Mucosa of descending colon (tissue), 3 donors: ENCODE results near the gene UNC79. TPM values are rescaled to one million over a fixed set of nuclear protein-coding genes. Genes with fewer than 3 reads are reported as not detected.
"Not testable (repeated sequence)": the region's sequence is repeated elsewhere in the genome, so short reads cannot be mapped to it uniquely, and the experiment has no call there.

Experiments used
- ATAC-seq: fragments of 200-7000 bp; cut with Tn5 transposase; one replicate; pipeline ENCODE4 v1.9.1; 2020; ENCODE audit warnings: mild to moderate bottlenecking, moderate library complexity
- DNase-seq, 3 donors: peaks; one replicate each; pipeline ENCODE4 v3.0.0-alpha.2; 2020
- H3K36me3 ChIP-seq: fragments of 200-600 bp; one replicate; pipeline ENCODE4 v1.8.0; 2021; ENCODE audit warnings: low read depth, mild to moderate bottlenecking
- H3K4me1 ChIP-seq: fragments of 200-600 bp; one replicate; pipeline ENCODE4 v1.8.0; 2021; ENCODE audit warnings: low read depth, mild to moderate bottlenecking
- H3K4me3 ChIP-seq: fragments of 200-600 bp; one replicate; pipeline ENCODE4 v1.8.0; 2021; ENCODE audit warnings: mild to moderate bottlenecking
- H3K9me3 ChIP-seq: fragments of 200-600 bp; one replicate; pipeline ENCODE4 v1.8.0; 2021; ENCODE audit warnings: mild to moderate bottlenecking
- intact Hi-C, 2 donors: fragments of 100-400 bp; cut with DNase I in 1 of 2; cut with micrococcal nuclease in 1 of 2; formaldehyde crosslinking; loops; one replicate each; pipeline versions ENCODE4 v1.11.0 to v1.11.1; 2022; cut with DNase I, micrococcal nuclease
- total RNA-seq, 3 donors: library from RNA; stranded (reverse); fragmentation: NEBNext Ultra II Directional in 2 of 3; extraction: Animal tissue kit (Norgen Biotek cat#: 25700) in 2 of 3; gene quantifications; one replicate each; pipeline versions ENCODE4 v1.2.1 to v1.2.4, GENCODE V29; 2021 to 2023
- TF ChIP-seq, protein P1 (sequence below): fragments of 200-600 bp; IDR thresholded peaks from one replicate; pipeline ENCODE4 v1.8.0; 2022; ENCODE audit warnings: antibody characterized with exemption, mild to moderate bottlenecking
- donor health status: DM: no; HTN: no; CAD: no; lungs with moderate emphysema.
- donor health status: DM: no; HTN: no; CAD: no.
- donor health status: DM: no; HTN: yes; CAD: no.

UNC79 gene
- total RNA-seq, 3 donors from 2014 or later: 0.09 to 0.89 (median 0.12) TPM

GRCh38 chr14:93476305-93476704, 45.6 kb downstream of the UNC79 start:
- ATAC-seq: no peak
- DNase-seq: no peak
- Histone ChIP-seq H3K9me3 (no peaks in the 10 kb centered on the region), H3K36me3 (no peaks in the 10 kb centered on the region), H3K4me1 (no peaks in the 10 kb centered on the region), H3K4me3 (no peak overlapping the region)
- intact Hi-C loops: no loop called here
- TF ChIP-seq, protein P1, sequence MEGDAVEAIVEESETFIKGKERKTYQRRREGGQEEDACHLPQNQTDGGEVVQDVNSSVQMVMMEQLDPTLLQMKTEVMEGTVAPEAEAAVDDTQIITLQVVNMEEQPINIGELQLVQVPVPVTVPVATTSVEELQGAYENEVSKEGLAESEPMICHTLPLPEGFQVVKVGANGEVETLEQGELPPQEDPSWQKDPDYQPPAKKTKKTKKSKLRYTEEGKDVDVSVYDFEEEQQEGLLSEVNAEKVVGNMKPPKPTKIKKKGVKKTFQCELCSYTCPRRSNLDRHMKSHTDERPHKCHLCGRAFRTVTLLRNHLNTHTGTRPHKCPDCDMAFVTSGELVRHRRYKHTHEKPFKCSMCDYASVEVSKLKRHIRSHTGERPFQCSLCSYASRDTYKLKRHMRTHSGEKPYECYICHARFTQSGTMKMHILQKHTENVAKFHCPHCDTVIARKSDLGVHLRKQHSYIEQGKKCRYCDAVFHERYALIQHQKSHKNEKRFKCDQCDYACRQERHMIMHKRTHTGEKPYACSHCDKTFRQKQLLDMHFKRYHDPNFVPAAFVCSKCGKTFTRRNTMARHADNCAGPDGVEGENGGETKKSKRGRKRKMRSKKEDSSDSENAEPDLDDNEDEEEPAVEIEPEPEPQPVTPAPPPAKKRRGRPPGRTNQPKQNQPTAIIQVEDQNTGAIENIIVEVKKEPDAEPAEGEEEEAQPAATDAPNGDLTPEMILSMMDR: no peak

GRCh38 chr14:93479074-93479473, 48.3 kb downstream of the UNC79 start:
- DNase-seq, H3K4me3 ChIP-seq, ATAC-seq, intact Hi-C loops, H3K36me3 ChIP-seq, H3K9me3 ChIP-seq, H3K4me1 ChIP-seq: not testable (repeated sequence)

- intact Hi-C loops: no loop called here
- Histone ChIP-seq H3K9me3 (no peaks in the 10 kb centered on the region), H3K4me1 (no peaks in the 10 kb centered on the region), H3K36me3 (no peaks in the 10 kb centered on the region), H3K4me3 (no peak overlapping the region)
- ATAC-seq (no peak), DNase-seq (no peak)
- TF ChIP-seq, protein P1: no peak
Observed at GRCh38 chr14:93480867-93481266, 50.1 kb downstream of the UNC79 start.

DNA sequence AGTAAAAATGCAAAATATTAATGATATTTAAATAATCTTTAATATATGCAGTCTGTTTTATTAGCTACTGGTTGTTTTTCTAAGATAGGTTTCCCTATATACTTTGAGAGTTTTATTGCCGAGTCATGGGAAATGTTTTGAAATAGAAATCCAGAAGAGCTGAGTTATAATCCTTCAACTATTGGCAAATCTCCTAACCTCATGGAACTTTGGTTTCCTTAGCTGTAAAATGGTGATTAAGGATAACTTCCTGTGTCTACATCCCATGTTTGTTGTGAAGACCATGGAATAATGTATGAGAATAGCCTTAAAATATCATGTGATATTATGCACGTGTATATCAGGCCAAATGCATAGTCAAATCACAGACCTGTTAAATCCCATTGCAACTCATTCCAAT, 51.0 kb downstream of the UNC79 start:
- TF ChIP-seq, protein P1: no peak
- H3K36me3 ChIP-seq: no peaks in the 10 kb centered on the region
- no peaks in the 10 kb centered on the region for H3K4me1 ChIP-seq
- no peaks in the 10 kb centered on the region for H3K9me3 ChIP-seq
- DNase-seq (no peak), ATAC-seq (no peak)
- intact Hi-C loops: no loop called here
- no peak overlapping the region for H3K4me3 ChIP-seq

- TF ChIP-seq, protein P1: no peak
- DNase-seq: no peak
- no peak overlapping the region for H3K4me3 ChIP-seq
- ATAC-seq: no peak
- intact Hi-C loops: no loop called here
- H3K4me1 ChIP-seq: no peaks in the 10 kb centered on the region
- no peaks in the 10 kb centered on the region for H3K36me3 ChIP-seq
- H3K9me3 ChIP-seq: no peaks in the 10 kb centered on the region
Observed at GRCh38 chr14:93490001-93490400, 59.3 kb downstream of the UNC79 start.

DNA sequence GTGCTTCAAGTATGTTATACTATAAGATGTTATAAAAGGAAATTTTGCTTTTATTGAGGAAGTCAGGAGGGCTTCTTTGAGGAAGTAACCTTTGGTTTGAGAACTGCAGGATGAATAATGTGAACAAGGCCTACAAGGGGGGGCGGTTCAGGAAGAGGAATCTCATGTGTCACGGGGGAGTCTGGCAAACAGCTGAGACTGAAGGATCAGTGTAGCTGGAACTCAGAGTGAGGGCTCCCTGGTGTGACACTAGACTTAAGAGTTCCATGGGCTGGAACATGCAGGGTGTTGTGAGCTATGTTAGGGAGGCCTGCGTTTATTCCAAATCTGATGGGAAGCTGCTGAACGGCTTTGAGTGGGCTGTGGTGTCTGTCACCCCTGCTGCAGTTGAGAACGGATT, 62.3 kb downstream of the UNC79 start:
- no peaks in the 10 kb centered on the region for H3K9me3 ChIP-seq
- TF ChIP-seq, protein P1: no peak
- peak in 1 of 3 donors; percentile 9 for DNase-seq
- ATAC-seq: peak; percentile 46
- no peaks in the 10 kb centered on the region for H3K36me3 ChIP-seq
- intact Hi-C loops: no loop called here
- no peak overlapping the region for H3K4me3 ChIP-seq
- no peaks in the 10 kb centered on the region for H3K4me1 ChIP-seq

- intact Hi-C loops, H3K36me3 ChIP-seq, H3K4me3 ChIP-seq, DNase-seq, H3K4me1 ChIP-seq, ATAC-seq, H3K9me3 ChIP-seq: not testable (repeated sequence)
Observed at GRCh38 chr14:93493622-93494021, 62.9 kb downstream of the UNC79 start.
